Measurements from ENCODE around the gene CDK5RAP2. TPM values are rescaled to one million over a fixed set of nuclear protein-coding genes. Genes with fewer than 3 reads are reported as not detected.
A peak's percentile ranks its signal among the peaks of the same experiment; 100 is the strongest.

Gene CDK5RAP2
- total and polyA plus RNA-seq, 9 of the 15 experiments (the other 6 are each of a cell fraction or from before 2014, with no cell fraction given): 19.9 to 68.8 (median 42.2) TPM

DNA sequence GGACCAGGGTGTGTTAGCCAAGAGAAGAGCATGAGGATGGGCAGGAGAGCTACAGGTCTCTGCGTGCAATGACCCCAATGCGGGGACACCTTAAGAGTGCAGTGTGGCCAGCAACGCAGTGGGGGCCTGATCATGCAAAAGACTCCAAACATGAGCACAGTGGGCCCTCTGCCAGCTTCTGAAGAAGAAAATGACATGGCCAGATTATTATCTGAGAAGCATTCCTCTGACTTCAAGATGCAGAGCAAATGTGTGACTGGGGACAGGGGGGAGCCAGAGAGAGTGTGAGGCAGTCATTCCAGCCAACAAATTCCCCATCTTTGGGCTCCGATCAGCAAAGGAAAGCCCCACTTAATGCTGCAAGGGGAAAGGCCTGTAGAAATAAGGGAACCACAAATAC, 229.4 kb downstream of the CDK5RAP2 start:
- no peaks in the 10 kb centered on the region for H3K36me3 ChIP-seq (ENCODE audit: control insufficient read depth, insufficient read depth, low read length)
- H3K9ac ChIP-seq (ENCODE audit: insufficient read depth in 1 of 2, low read depth in 2 of 2, low read length in 2 of 2): no peak overlapping the region
- intact Hi-C loops (cut with micrococcal nuclease): no loop called here
- no peak overlapping the region for H3K4me3 ChIP-seq
- ATAC-seq (no peak), FAIRE-seq (no peak), DNase-seq (ENCODE audit: extremely low read depth in 1 of 4, low spot score in 3 of 4) (peak in 1 of 4 experiments; percentile 6)
- in situ Hi-C loops (cut with MboI): no loop called here
- no peaks in the 10 kb centered on the region for H3K79me2 ChIP-seq (ENCODE audit: control insufficient read depth, insufficient read depth, low read length)
- H2AFZ ChIP-seq (ENCODE audit: low read depth, low read length): no peak overlapping the region
- no peaks in the 10 kb centered on the region for H3K9me3 ChIP-seq (replicated peaks; ENCODE audit: control insufficient read depth, insufficient read depth, low read depth, low read length)
- H3K27ac ChIP-seq (ENCODE audit: extremely low read depth, low read depth, low read length): no peak overlapping the region
- ChIA-PET POLR2A (interaction anchor here (0.6 kb wide), 1 partner anchor 9 kb away, joined by 3 read pairs; no protein-coding TSS in a partner anchor), CTCF (ENCODE audit: low intra/inter-chr PET ratio) (no interaction called here)
- no peaks in the 10 kb centered on the region for H3K4me1 ChIP-seq (replicated peaks in 1 of 2; ENCODE audit: control insufficient read depth in 2 of 2, insufficient read depth in 2 of 2, low read length in 2 of 2)
- WGBS (ENCODE audit: insufficient coverage, low coverage, missing lambda C conversion rate): 0% methylated on average over 4 of the region's 4 CpGs
- TF ChIP-seq, protein P1, sequence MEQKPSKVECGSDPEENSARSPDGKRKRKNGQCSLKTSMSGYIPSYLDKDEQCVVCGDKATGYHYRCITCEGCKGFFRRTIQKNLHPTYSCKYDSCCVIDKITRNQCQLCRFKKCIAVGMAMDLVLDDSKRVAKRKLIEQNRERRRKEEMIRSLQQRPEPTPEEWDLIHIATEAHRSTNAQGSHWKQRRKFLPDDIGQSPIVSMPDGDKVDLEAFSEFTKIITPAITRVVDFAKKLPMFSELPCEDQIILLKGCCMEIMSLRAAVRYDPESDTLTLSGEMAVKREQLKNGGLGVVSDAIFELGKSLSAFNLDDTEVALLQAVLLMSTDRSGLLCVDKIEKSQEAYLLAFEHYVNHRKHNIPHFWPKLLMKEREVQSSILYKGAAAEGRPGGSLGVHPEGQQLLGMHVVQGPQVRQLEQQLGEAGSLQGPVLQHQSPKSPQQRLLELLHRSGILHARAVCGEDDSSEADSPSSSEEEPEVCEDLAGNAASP (IDR thresholded peaks at IDR 0.05): no peak
- TF ChIP-seq YBX1 (IDR thresholded peaks at IDR 0.05) (no peak), NFIC (IDR thresholded peaks at IDR 0.05) (peak; percentile 43)
- H4K20me1 ChIP-seq (replicated peaks; ENCODE audit: control insufficient read depth, insufficient read depth, low read length): no peaks in the 10 kb centered on the region; the same call in 1 of the 2 replicates
- peaks cover 0 to 9% of the 10 kb centered on the region in 2 experiments; a peak in 1 of 5 replicates for H3K27me3 ChIP-seq (ENCODE audit: control insufficient read depth in 2 of 2, insufficient read depth in 2 of 2, low read length in 2 of 2)
- no peak overlapping the region for H3K4me2 ChIP-seq (ENCODE audit: insufficient read depth, low read length)
- BruUV-seq (replicated peaks): no TSS peak
- H3K9me1 ChIP-seq (ENCODE audit: control insufficient read depth, insufficient read depth, low read length): no peaks in the 10 kb centered on the region

GRCh38 chr9:120348951-120349429, 231.0 kb downstream of the CDK5RAP2 start:
- H3K4me1 ChIP-seq (replicated peaks in 1 of 2; ENCODE audit: control insufficient read depth in 2 of 2, insufficient read depth in 2 of 2, low read length in 2 of 2): no peaks in the 10 kb centered on the region
- H3K36me3 ChIP-seq (ENCODE audit: control insufficient read depth, insufficient read depth, low read length): no peaks in the 10 kb centered on the region
- H3K79me2 ChIP-seq (ENCODE audit: control insufficient read depth, insufficient read depth, low read length): no peaks in the 10 kb centered on the region
- H3K9ac ChIP-seq (ENCODE audit: insufficient read depth in 1 of 2, low read depth in 2 of 2, low read length in 2 of 2): 0 out of 4 replicates have a peak overlapping the region, but pooled peaks of 1 of the 2 experiments have one; percentile 6
- no peaks in the 10 kb centered on the region for H3K9me1 ChIP-seq (ENCODE audit: control insufficient read depth, insufficient read depth, low read length)
- H3K27ac ChIP-seq (ENCODE audit: extremely low read depth, low read depth, low read length): no peak overlapping the region
- no peaks in the 10 kb centered on the region; the same call in 1 of the 2 replicates for H4K20me1 ChIP-seq (replicated peaks; ENCODE audit: control insufficient read depth, insufficient read depth, low read length)
- H2AFZ ChIP-seq (ENCODE audit: low read depth, low read length): no peak overlapping the region
- ChIA-PET POLR2A (no interaction called here), CTCF (ENCODE audit: low intra/inter-chr PET ratio) (interaction anchor here (1.0 kb wide), 1 partner anchor 809 kb away, joined by 4 read pairs; no protein-coding TSS in a partner anchor)
- no peak overlapping the region for H3K4me3 ChIP-seq
- ATAC-seq (peak; percentile 94), FAIRE-seq (peak; percentile 66), DNase-seq (ENCODE audit: extremely low read depth in 1 of 4, low spot score in 3 of 4) (peak; percentile 42 to 72 (median 59))
- no peak overlapping the region for H3K4me2 ChIP-seq (ENCODE audit: insufficient read depth, low read length)
- 3% methylated on average over 16 of the region's 16 CpGs for WGBS (ENCODE audit: insufficient coverage, low coverage, missing lambda C conversion rate)
- intact Hi-C loops (cut with micrococcal nuclease) (loop anchor here (10.0 kb wide), 1 partner anchor 794 kb away; no protein-coding TSS in a partner anchor), in situ Hi-C loops (cut with MboI) (no loop called here)
- H3K9me3 ChIP-seq (replicated peaks; ENCODE audit: control insufficient read depth, insufficient read depth, low read depth, low read length): no peaks in the 10 kb centered on the region
- no TSS peak for BruUV-seq (replicated peaks)
- H3K27me3 ChIP-seq (ENCODE audit: control insufficient read depth in 2 of 2, insufficient read depth in 2 of 2, low read length in 2 of 2): peaks cover 0 to 13% of the 10 kb centered on the region in 2 experiments; a peak in 1 of 5 replicates
- peak in 1 of 3 experiments; percentile 8 for TF ChIP-seq YY1 (IDR thresholded peaks at IDR 0.05; ENCODE audit: borderline replicate concordance in 1 of 3, control insufficient read depth in 1 of 3, extremely low read depth in 1 of 3, insufficient read depth in 3 of 3, insufficient read length in 1 of 3, insufficient replicate concordance in 2 of 3, low read depth in 1 of 3, low read length in 2 of 3)
- TF ChIP-seq SMC3 (conservative IDR thresholded peaks at IDR 0.05; ENCODE audit: insufficient read depth, low read depth, low read length): peak; percentile 48; the same call in 1 of the 2 replicates
- TF ChIP-seq KLF16 (IDR thresholded peaks at IDR 0.05): 0 out of 2 replicates have a peak, but pooled peaks have one; percentile 14
- peak; percentile 58 to 76 for TF ChIP-seq RAD21 (CRISPR knock-in tag; conservative IDR thresholded peaks at IDR 0.05 in 1 of 2, IDR thresholded peaks at IDR 0.05 in 1 of 2)
- TF ChIP-seq SMARCB1 (IDR thresholded peaks at IDR 0.05; ENCODE audit: insufficient read length, low read depth): no peak
- TF ChIP-seq ZBTB7A (IDR thresholded peaks at IDR 0.05; ENCODE audit: borderline replicate concordance, control insufficient read depth, low read depth, low read length): peak; percentile 30; the same call in 1 of the 2 replicates
- TF ChIP-seq DEAF1 (CRISPR knock-in tag; IDR thresholded peaks at IDR 0.05): peak; percentile 24; the same call in 1 of the 2 replicates
- no peak for TF ChIP-seq ZNF644 (tag; IDR thresholded peaks at IDR 0.05; ENCODE audit: low read depth)

Measured in K562 (cell line).